Measurements from ENCODE around the gene RXFP1.

The RXFP1 gene

GRCh38 chr4:158521484-158522088 is at the start of gene RXFP1:
Gene RXFP1 (plus strand): TSS chr4:158521882. CDS start chr4:158521977, 95 bp downstream.
- no peak for DNase-seq

DNA sequence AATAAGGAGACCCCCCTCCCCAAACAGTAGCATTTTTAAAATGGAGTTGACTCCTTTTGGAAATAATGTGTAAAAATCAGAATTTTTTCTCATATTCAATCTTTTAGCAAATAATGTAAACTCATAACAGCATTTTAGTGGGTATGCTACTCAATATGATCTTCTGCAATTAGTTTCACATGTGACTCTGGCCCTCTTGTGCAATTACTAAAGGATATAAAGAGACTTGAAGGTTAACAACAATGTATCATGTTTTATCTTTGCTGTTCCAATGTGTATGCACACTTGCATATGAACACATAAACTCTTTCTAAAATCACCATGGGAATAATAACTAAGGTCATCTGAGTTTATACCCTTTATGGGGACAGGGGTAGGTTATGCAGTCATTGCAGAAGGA is 39.9 kb upstream of the RXFP1 start:
- DNase-seq: no peak

DNA sequence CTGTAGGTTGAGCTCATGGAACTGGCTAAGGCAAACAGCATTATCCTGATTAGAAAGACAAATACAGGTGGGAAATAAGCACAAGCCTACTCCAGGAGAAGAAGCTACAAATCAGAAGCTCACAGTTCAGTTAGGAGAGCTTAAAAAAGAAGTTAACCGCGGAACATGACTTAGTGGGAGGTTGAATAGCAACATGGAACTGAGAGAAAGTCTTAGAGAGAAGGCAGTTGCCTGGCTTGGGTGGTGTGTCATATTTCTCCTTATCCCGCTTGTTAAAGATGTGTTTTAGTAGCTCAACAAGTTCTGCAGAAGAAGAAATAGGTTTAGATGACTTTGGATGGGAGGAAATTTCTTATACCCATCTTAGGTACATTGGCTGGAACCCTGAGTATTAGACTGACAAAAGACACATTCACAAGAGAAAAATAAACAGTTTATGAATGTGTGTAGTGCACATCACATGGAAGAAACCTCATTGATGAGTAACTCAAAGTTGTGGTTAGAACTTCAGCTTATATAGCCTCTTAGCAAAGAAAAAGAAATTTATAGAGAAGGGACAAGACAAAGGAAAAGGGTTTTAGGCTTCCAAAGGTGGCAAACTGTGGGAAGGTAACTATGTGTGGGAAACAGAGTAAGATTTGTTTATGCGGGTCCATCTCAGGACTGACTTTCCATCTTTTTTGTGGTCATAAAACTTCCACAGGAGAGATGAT is 37.4 kb upstream of the RXFP1 start:
- DNase-seq: no peak

DNA sequence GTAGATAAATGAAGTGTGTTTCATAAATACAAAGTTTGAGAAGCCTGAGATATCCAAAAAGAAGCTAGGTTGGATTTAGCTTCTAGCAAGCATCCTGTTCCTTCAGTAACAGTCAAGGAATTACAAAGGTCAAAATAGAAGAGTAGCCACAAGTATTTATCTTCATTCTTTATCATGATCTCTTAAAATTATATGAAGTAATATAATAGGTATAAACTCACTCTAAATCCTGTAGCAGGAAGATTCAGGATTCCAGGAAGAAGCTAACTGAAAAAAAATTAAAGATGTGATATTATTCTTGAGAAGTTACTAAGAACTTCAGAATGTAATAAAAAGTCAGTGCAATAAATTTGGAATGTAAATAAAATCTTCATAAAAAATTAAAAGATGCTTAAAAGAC is 31.1 kb upstream of the RXFP1 start:
- DNase-seq: no peak

GRCh38 chr4:158492391-158492790 is 29.3 kb upstream of the RXFP1 start:
- DNase-seq: no peak

DNA sequence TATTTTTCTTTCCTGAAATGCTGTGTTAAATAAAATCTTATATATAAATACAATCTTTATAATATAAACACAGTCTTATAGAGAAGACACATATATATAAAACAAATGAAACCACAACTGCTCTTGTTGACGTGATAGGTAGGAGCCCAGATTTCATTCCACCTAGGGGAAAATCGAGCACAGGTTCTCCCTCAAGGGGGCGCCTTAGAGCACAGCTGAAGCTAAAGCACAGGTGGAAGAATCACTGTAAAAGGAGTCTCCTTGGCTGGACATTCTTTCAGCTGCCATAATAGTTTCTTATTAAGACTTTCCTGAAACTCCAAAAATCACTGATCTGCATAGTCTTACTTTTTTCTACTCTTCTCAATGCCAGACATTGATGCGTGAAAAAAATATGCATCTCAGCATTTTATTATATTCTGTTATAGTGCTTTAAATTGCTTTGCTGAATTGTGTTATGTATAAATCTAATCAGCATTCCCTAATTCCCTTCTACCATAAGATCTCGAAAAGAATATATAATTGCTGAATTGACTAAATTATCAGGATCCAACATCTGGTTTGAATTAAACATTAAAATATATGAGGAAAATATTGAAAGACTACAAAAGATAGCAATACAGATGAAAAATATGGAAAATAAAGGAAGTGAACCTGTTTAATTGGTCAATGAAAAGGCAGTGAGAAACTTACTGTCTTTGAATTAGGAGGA is 25.5 kb upstream of the RXFP1 start:
- DNase-seq: no peak

- DNase-seq: no peak
These were observed 21.6 kb upstream of the RXFP1 start for GRCh38 chr4:158500054-158500453.

DNA sequence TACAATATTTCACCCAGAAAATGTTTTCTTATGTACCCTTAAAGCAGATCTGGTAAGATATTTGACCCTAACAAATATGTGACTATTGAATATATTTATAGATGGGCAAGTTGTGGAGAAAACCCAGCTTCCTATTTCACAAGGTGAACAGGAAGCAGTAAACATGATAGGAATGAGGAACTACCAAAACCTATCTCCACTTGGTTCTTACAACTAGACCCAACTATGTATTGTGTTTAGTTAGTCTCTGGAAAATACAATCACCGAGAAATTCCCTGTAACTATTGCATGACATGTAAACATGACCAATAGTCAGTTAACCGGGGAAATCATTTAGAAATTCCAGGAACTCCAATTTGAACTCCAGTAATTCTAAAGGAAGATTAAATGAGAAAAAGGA is 8.4 kb upstream of the RXFP1 start:
- no peak for DNase-seq

- DNase-seq: no peak
These were observed 2.5 kb upstream of the RXFP1 start for GRCh38 chr4:158519226-158519625.

DNA sequence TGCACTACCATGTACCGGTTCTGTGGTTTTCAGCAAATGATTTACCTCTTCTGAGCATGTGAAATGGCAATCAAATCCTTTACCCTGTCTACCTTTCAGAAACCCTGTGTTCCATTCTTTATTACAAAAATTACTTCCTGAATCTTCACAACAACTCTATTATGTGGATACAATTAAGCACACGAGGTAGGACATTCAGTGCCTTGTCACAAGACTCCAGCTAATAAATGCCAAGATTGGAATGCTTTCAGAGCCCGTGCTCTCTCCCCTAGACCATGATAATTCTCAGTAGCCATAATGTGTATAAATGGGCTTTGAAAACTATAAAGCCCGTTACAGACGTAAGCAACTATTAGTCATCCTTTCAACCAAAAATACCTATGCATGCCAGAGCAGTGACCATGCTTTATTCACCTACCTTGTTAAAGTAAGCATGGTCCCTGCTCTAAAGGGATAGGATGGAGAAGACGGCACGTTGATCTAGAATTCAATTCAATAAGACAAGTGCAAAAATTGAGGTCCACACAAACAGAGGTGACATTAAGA is 2.4 kb downstream of the RXFP1 start:
- no peak for DNase-seq

DNA sequence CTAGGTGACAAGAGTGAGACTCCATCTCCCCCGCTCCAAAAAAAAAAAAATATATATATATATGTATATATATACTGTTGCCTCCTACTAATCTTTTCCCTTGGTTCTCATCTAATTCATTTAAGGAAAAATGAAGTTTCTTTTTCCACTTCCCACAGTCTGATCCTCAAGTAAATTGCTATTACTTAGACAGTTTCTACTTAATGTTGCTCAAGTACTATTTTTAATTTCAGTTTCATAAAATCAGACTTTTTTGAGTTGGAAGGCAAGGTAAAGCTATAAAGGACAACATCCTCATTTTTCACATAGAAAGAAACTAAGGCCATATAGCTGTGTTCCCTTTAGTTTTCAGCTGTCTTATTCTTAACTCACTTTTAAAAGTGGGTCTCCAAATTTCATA is 5.8 kb downstream of the RXFP1 start:
- no peak for DNase-seq

DNA sequence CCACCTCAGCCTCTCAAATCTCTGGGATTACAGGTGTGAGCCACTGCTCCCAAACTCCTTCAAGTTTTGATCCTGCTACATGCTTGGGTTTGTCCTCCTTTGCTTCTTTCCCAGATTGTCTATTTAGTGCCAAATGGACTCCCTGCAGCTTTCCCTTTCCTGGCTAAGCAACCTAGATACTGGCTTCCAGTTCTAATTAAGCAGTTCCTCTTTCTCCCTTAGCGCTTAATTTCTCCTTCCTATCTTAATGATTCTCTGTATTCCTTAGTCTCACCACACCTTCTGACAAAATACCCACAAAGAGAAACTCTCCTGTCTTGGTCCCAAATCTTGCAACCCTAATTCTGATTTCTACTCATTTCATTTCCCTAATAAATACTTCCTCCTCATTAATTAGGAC is 7.8 kb downstream of the RXFP1 start:
- DNase-seq: no peak

DNA sequence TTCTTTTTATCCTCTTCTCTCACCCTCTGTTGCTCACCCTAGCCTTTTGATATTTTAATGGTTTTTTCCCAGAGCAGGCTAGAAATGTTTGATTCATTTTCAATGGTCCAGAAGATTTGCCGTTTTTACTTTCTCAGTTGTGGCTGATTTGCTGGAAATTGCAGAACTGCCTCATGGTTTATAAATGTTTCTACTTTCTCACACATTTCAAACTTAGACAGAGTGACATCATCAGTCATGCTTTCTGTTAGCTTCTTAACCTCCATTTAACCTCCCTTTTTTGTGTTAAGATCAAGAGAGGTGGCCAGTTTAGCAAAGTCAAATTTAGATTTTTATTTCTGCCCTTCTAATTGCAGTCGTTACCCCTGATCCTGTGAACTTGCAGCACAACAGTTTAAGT is 8.7 kb downstream of the RXFP1 start:
- DNase-seq: no peak

GRCh38 chr4:158530898-158531297 is 9.2 kb downstream of the RXFP1 start:
- no peak for DNase-seq

DNA sequence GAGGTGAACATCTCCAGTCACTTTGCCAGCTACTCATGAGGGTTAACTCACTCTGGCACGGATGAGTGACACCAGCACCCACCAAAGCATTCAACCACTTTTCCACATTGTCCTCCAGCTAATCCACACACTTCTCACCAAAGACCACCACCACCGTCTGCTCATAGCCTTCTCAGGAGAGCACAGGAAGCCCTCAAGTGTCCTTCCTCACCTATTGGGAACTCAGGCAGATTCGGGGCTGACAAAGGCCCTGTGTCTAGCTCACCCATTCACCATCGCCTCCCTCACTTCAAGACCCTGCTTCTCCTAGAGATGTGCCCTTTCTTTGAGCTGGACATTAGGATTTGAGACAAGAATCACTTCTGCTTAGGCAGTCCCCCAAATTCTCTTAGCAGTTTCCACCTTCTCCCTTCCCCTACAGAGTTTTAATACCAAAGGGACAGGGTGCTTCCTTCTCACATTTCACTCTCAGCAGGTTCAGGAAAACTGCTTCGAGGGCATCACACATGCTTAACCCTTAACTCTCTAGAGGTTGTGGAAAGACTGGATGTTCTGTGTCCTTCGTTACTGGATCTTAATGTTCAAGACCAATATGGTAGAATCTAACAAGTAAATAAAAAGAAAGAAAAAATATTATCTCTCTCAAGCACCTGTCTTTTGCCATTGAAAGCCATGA is 11.0 kb downstream of the RXFP1 start:
- DNase-seq: no peak

DNA sequence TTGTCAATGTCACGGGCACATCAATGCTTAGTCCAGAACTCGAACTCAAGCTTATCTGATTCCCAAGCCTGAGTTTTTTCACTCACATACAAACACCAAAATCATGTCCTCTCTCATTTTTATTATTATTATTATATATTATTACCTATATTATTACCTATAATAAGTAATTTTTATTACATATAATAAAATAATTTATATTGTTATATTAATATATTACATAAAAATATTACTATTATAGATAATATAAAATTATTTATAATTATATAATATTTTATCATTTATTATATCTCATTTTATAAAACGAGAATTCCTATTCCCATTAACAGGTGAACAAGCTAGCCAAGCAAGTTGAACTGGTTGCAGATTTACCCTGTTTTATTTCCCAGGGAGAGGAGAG is 13.0 kb downstream of the RXFP1 start:
- no peak for DNase-seq

DNA sequence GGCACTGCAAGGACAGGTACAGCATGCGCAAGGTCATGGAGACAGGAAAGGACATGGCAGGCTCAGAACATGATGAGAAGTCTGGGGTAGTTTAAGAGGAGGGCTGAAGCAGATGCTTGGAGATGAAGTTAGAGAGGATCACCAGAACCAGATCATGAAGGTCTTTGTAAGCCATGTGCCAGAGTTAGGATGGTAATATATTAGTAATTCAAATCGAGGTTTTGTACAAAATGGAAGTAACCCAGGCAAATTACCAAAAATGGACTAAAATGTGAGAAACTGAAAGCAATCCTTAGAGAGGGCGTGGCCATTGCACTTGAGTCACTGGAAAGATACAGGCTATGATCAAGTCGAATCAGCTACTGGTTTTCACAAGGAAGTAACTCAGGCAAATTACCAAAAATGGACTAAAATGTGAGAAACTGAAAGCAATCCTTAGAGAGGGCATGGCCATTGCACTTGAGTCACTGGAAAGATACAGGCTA is 13.5 kb downstream of the RXFP1 start:
- DNase-seq: no peak

DNA sequence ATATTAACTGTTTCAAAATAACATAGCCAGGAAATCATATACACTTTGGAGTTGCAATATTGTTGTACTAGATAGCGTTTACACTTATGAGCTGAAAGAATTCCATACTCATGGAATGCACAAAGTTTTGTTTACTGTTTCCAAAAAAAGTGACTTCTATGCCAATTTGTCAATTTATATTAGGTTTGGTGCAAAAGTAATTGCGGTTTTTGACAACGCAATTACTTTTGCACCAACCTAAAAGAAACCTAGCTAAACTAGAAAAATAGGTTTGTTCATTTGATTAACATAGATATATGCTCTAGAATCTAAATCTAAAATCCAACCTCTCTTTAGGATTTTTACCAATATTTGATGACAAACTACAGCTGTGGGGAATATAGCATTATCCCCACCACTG is 15.2 kb downstream of the RXFP1 start:
- no peak for DNase-seq

- DNase-seq: no peak
These were observed 16.5 kb downstream of the RXFP1 start for GRCh38 chr4:158538176-158538575.

DNA sequence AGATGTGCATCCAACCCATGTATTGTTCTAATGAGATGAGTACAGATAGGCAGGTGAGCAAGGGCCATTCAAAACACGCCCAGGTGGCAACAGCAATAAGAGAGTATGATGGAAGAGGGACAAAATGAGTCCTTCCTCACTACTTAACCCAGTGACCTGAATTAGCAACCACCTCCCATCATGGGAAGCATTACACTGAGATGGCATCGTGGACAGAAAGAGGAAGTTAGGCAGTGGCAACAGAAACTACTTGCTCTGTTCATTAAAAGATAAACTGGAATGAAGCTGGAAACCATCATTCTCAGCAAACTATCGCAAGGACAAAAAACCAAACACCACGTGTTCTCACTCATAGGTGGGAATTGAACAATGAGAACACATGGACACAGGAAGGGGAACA is 17.2 kb downstream of the RXFP1 start:
- no peak for DNase-seq

DNA sequence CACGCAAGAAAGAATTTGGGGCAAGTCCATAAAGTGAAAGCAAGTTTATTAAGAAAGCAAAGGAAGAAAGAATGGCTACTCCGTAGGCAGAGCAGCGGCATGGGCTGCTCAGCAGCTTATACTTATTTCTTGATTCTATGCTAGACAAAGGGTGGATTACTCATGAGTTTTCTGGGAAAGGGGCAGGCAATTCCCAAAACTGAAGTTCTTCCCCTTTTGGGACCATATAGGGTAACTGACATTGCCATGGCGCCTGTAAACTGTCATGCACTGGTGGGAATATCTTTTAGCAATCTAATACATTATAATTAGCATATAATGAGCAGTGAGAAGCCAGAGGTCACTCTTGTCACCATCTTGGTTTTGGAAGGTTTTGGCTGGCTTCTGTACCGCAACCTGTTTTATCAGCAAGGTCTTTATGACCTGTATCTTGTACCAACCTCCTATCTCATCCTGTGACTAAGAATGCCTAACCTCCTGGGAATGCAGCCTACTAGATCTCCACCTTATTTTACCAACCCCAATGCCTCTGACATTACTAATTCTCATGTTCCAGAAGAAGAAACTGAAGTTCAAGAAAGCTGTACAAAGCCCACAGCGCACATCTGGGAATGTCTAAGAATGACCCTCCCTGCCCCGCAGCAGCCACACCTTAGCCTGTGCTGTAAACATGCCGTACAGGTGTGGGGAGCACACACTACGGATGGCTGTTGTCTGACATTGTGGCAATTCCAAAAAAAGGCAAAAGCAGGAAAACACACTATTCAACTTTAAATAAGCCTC is 18.6 kb downstream of the RXFP1 start:
- DNase-seq: no peak

DNA sequence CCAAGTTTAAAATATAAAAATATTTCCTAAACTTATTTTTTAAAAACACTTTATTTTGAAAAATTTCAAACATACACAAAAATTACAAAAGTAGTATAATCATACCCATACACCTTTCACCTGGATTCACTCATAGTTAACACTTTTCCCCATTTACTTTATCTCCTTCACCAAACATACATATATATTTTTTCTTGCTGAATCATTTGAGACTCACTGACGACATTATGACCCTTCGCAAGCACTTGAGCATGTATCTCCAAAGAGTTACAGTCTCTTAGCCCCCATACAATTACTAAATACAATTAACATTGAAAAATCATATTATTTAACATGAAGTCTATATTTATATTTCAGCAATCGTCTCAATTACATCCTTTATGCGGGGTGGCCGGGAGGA is 19.8 kb downstream of the RXFP1 start:
- no peak for DNase-seq

- no peak for DNase-seq
These were observed 21.5 kb downstream of the RXFP1 start for GRCh38 chr4:158543191-158543590.

Data from NCI-H2227 treated with DMSO at 0.1 percent for 48 hours (cell line).